Amygdala (tissue), 56 donors: ENCODE results near the gene CHMP4A.

Experiments used
- DNase-seq, 56 donors: peaks; one replicate each; lab custom pipeline; 2025; lab: John Stamatoyannopoulos, UW

CHMP4A gene, protein sequence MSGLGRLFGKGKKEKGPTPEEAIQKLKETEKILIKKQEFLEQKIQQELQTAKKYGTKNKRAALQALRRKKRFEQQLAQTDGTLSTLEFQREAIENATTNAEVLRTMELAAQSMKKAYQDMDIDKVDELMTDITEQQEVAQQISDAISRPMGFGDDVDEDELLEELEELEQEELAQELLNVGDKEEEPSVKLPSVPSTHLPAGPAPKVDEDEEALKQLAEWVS

DNA sequence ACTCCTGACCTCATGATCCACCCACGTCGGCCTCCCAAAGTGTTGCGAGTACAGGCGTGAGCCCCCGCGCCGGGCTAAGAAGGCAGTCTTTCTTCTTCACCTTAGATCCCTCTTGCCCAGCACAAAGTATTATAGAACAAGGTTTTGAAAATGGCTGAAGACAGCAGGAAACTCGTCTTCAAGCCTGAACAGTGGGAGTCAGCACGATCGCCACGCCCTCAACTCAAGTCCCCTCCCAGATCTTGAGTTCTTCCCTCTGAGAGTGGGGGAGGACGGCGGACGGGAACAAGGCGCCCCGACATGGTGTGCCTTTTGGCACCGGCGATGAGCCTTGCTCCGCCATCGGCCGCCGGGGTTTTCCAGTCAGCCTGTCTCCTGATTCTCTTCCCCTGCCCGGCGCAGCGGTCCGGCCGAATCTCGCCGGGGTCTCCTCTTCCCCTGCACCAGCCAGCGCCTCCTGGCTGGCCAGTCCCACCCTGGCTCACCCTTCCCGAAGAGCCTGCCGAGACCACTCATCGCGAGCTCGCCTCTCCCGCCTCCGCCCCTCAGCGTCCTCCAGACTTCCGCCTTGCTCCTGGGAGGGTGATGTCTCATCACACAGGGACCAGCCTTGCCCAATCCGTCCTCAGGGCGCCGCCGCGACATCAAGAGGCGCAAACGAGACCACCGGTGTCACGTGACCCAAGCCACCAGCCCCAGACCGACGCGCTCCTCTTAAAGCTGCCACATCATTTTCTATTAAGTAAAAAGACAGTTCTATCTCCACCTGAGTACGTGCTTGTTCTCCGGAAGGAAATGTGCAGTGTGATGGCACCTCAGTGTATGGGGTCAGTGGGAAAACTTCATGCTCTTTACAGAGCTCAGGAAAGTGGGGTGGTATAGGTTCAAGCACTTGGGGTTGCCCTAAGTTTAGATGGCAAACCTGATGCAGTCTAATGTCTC is at the start of gene CHMP4A:
Gene CHMP4A, minus strand, starts transcription at position 565 of the 942 bp plus-strand sequence. Its CDS starts 49 bp downstream, at position 516.
- peak; percentile 55 to 95 (median 87) for DNase-seq

DNA sequence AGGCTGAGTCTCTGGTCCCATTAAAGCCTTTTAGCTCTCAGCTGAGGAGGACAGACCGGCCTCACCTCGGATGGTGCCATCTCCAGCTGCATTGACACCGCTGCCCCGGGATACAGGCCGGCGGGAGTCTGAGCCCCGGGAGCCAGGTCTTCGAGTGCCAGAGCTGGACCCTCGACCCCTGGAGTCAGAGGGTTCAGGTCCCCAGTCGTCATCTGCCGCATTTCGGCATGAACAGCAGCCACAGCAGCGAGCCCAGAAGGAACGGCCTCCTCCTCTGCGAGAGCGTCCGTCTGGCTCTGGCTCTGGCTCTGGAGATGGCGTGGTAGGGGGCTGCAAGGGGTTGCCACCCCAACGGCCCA is 48.7 kb upstream of the CHMP4A start:
- no peak for DNase-seq

DNA sequence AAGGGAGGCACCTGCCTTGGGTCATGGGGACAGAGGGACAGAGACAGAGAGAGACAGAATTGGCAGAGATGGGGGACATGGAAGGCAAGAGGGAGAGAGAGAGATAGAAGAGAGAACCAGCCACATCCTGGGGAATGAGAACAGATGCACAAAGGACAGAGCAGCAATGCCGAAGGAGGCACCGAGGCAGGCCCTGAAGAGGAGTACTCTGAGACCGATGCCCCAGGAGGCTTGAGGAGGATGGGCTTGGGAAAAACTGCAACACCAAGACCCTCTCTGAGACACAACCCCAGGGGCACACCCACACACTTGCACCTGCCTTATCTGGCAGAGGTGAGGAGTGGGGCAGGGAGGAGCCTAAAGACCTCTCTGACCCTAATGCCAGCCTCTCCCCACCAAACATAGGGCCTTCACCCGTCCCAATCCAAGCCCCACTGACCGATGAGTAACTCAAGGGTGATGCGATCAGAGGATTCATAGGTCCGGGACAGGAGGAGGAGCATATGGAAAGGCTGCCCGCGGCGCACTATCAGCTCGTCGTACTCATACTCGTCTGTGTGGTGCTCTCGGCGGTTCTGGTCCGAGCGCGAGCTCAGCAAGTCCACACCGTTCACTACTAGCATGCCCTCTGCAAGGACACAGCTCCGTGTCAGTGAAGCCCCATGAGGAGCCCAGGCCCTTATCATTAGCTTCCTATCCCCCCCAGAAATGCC is 48.1 kb upstream of the CHMP4A start:
- no peak for DNase-seq

DNA sequence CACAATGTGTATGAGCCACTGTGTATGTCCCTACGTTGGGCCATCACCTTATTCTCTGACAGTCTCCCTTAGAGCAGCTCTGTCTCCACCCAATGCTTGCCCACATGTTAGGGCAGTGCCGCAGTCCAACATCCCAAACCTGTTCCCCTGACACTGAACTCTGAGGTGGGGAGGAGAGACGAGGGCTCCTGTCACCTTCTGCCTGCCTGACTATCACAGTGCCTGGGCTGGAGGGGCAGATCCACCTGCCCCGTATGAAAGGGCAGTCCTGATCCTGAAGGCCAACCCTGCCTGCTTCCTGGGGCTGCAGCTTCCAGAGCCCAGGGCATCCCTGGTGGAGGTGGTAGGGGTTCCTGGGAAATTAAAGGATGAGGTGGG is 47.5 kb upstream of the CHMP4A start:
- no peak for DNase-seq

DNA sequence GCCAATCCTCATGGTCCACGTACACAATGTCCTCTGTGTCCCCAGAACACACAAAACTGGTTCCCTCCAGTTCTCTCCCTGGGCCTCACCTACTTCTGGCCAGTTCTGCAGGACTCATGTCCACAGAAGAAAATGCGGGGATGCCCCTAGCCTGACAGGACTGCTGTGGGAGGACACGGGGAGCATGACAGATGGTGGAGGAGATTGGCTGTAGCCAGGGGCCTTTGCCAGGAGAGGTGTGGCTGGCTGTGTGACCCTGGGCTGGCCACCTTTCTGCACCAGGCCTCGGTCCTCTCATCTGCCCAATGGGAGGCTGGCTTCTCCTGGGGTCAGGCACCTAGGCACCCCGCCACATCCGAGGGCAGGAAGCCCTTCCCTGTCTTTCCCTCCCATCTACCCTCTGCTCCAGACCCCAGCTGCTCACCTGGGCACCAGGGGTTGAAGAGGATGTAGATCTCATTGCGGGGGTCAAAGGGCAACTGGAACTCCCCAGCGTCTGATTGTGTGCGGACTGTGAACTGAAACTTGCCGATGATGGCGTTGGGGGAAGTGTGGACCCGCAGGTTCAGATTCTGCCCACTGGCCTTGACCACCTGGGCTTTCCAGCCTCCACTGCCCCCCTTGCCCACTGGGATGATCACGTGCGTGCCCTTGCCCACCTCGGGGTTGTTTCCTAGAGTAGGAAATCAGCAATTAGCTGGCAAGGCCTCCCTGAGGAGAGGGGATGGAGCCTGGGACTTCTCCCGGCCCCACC is 46.9 kb upstream of the CHMP4A start:
- no peak for DNase-seq

DNA sequence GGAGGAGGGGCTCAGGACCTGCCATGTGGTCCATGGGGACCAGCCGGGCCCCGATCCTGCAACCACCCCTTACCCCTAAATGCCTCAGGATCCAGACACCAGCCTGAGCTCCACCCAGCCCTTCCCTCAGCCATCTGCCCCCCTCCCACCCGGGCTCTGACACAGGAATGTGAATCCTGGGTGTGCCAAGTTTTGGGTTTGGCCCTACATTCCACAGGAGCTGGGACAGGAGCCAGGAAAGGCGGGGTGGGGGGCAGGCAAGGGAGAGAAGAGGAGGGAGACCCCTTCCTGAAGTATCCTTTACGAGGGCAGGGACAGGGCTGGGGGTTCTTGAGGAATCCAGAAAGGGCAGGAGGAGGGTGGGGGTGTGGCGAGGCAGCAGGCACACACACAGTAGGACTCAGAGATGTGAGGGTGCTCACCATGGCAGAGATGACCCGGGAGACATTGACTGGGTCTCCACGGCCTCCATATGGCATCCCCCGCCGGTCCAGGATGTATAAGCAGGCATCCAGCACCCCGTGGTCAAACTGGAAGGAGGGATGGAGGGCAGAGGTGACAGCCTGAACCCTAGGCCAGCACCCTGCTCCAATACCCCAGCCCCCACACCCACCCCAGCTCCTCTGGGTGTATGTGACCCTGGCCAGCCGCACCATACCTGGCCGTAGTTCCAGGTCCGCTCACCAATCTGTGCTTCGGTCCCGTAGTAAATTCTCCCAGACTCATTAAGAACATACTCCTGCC is 46.2 kb upstream of the CHMP4A start:
- no peak for DNase-seq

DNA sequence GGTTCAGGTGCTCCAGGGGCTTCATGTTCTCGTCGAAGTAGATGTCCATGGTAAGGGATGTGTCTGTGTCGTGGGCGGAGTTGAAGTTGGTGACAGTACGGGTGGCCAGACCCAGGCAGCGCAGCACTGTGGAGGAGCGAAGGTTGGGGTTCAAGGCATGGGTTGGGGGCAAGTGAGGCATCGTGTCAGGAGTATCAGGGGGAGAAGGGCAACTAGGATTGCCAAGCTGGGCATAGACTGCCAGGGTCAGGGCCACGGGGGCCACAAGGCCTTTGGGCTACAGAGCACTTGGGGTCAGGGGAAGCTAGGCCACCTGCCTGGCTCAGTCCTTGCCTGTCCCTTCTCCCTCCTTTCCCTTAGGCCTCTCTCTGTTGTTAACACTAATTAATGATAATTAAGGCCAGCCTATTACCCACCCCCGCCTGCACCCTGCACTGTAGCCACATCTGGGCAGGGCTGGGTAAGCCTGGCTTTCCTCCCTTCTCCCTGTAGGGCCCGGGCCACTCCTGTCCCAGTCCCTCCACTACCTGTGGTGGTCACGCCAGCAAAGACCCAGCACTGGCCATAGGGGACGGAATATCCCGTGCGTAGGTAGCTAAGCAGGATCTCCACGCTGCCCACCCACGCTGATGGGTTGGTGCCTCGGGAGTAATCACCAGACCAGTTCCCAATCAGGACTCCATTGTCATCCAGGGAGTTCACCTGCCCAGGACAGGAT is 45.4 kb upstream of the CHMP4A start:
- DNase-seq: no peak

DNA sequence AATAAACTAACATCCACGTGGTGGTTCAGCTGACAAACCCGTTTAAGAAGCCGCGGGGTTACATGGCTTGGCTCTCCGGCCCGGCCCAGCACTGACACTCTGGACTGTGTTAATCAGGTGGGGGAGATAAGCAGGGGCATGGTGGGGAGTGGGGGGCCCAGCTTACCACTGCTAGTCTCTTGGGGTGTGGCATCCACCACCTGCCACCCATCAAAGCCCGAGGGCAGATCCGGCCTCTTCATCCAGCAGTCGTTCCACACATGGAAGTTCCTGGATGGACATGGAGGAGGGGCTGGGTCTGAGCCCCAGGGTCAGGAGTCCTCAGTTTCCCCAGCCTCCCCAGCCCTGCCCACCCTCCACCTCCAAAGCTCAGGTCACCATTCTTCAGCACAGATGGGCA is 44.8 kb upstream of the CHMP4A start:
- DNase-seq: no peak

DNA sequence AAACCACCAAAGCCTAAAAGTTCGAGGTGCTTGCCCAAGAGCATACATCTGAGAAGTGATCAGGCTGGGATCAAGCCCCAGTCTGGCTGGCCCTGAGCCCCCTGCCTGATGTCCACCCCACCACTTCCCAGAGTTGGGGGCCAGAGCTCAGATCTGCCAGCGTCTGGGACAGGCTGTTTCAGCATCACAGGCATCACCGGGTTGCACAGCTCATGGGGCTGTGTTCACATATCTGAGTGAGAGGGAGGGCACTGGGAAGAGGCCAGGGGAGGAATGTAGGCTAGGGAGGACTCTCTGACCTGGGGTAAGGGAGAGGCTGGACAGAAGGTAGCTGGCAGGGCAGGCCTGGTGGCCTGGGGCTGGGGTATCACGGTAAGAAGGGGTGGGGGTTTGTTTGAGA is 43.7 kb upstream of the CHMP4A start:
- DNase-seq: no peak

DNA sequence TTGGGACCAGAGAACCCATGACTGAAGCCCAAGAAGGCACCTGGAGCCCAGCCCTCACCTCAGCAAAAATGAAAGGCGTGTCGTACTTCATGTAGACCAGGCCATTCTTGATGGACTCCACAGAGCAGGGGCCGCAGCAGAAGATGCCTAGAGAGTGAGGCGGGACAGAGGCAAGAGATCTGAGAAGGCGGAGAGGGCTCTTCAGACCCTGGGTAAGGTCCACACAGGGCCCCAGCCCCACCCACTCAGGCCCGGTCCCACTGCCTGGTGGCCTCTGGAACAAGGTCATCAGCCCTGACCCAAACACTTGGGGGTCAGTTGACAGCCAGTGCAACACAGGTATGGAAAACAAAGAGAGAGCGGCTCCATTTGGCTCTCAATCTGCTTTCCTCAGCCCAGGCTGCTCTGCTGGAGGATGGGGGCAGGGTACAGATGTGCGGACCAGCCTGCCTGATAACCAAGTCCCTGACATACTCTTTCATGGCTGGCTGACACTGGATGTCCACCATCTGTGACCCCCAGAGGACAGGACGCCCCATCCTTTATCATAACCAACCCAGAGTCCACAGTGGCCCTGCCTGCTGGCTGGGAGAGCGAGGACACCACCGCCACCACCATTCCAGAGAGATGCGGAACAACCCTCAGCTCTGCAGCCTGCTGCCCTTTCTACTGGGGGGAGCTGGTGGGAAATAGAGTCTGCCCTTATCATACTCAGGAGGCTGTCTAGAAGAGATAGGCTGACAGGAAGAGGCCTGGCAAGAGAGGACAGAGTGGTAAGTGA is 42.8 kb upstream of the CHMP4A start:
- no peak for DNase-seq

DNA sequence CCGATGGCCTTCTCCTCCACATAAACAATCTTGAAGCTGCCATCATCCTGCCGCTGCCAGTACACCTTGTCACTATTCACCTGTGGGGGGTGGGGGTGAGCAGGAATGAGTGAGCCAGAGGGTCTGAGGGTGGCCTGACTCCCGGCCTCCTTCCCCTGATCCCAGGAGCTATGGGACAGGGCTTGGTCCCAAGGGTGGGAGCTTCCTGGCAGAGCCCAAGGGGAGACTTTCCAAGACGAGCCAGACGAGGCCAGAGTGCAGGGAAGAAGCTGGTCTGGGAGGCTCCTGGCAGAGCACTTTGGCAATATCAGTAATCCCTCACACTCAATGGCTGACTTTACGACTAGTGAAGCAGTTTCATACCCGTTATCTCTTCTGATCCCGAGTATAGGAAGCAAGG is 42.1 kb upstream of the CHMP4A start:
- DNase-seq: no peak

DNA sequence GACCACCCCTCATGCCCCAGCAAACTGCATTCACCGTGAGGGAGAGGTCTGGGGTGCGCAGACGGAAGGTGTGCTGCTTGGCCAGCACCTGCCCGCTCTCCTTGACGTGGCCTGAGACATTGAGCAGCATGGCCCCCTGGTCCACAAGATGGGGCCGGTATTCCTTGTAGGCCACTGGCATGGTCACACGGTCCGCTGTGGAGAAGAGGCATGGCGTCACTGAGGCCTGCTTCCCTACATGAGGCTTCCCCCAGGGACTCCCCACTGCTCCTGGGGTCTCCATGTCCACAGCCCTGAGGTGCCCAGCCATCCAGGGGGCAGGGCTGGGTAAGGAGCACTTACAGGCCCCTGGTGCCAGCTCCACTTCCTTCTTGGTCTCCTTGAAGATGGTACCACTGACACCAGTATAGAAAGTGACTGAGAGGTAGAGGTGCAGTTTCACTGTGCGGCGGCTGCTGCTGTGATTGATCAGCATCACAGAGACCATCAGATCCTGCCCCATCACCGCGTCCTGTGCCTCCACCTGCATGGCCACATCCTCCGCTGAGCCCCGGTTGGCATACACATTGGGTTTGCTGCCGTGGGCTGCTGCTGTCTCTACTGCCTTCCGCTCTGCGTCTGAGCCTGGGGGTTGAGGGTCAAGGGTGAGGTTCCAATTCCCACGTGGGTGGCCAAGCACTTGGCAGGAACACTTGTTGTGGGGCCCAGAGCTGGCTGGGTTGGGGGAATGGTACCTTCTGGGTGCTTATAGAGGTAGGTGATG is 41.5 kb upstream of the CHMP4A start:
- DNase-seq: no peak

DNA sequence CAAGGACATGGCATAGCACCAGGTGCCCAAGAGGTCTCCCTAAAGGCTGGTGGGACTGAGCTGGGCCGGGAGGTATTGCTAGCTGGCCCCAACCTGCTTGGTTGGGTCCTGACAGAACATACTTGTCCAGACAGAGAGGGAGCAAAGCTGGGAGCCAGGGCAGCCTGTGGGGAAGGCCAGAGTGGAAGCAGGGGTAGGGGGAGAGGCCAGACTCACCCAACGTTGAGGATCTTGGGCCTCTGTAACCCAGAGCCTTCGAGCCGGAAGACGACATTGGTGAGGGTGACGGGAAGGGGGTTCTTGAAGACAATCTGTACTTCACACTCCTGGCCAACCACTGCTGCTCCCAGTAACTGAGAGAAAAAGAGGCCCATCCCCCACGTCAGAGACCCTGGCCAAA is 40.6 kb upstream of the CHMP4A start:
- no peak for DNase-seq

DNA sequence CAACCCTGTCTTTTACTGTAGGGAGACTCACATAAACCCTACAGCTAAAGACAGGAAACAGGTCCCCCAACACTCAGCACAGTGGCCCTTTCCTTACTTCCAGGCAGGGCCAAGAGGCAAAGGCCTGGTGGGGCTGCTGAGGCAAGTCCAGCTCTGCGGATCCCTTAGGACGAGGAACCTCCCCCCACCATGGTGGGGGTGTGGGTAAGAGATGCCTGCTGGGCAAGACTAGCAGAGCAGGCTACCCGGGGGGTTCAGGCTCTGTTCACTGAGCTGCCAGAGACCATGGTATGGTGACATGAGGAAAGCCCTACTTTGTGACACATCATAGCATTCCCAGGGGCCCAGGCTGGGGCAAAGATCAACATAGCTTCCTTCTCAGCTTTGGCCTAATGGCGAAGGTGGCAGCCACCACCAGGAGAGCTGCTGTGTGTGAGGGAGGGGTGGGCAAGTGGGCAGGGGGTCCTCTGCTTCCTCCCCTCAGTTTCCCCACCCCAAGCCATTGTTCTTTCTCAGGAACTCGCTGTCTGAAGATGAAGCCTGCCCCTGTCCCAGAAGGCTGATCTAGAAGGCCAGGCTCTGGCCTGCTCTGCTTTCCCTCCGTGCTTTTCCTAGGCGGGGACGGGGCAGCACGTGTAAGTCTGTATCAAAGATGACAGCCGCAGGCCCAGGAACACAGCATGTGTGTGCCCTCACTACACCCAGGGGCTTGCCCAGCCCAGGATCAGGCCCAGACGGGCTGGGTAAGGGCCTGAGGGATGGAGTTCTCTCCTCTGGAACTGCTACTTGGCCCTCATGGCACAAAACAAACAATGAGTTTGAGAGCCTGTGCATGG is 39.2 kb upstream of the CHMP4A start:
- no peak for DNase-seq

DNA sequence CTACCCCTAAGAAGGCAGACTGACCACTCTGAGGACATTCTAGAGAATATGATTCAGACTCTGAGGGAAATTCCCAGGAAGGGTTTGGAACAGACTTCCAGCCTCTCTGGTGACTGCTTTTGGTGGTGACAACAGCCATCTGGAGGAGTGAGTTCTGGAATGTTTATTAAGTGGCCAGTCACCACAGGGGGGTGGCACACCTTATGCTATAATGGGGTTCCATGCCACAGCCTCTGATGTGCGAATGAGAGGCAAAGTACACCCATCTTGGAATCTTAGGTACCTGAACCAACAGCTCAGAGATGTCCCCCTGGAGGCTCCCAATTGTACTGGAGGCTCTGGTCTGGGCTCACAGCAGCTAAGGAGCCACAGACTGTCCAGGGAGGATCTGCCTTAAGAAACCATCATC is 38.6 kb upstream of the CHMP4A start:
- no peak for DNase-seq

DNA sequence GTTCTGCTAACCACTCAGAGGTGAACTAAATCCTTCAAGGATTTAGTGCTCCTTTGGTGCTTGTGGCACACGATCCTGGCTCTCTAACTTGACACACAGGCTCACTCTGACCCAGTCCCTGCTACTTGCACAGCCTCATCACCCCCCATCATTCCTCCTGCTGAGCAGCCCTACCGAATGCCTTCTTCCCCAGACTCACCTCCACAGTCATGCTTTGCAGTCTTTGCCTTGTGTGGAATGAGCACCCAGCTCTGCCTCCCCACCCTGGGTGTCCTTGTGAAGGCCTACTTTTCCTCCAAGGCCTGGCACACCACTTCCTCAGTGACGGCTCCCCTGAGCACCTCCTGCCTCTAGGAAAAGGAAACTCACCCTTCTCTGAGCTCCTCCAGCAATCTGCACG is 37.1 kb upstream of the CHMP4A start:
- DNase-seq: no peak
